ENCODE data around the gene ZNHIT2. TPM values are rescaled to one million over a fixed set of nuclear protein-coding genes. Genes with fewer than 3 reads are reported as not detected.

ZNHIT2 gene
- total and polyA plus RNA-seq, 2 of the 8 experiments (the other 6 are each of a cell fraction or from before 2014, with no cell fraction given): 13.0 to 16.1 TPM

GRCh38 chr11:65130631-65131416, 13.3 kb upstream of the ZNHIT2 start (continued):
- no peak for TF ChIP-seq CTCF (IDR thresholded peaks at IDR 0.05; ENCODE audit: control extremely low read depth in 1 of 3, insufficient read depth in 1 of 3, low read depth in 1 of 3, low read length in 3 of 3)
- TF ChIP-seq RFX5 (IDR thresholded peaks at IDR 0.05; ENCODE audit: borderline replicate concordance, low read depth, low read length): no peak
- TF ChIP-seq POU5F1 (IDR thresholded peaks at IDR 0.05; ENCODE audit: low read depth, low read length): no peak
- no peak for TF ChIP-seq TEAD4 (IDR thresholded peaks at IDR 0.05; ENCODE audit: low read depth, low read length)
- TF ChIP-seq MAFK (IDR thresholded peaks at IDR 0.05; ENCODE audit: low read depth, low read length): no peak
- TF ChIP-seq CHD7 (IDR thresholded peaks at IDR 0.05; ENCODE audit: insufficient replicate concordance, low read length): no peak
- TF ChIP-seq TCF12 (IDR thresholded peaks at IDR 0.05; ENCODE audit: low read depth, low read length): no peak
- TF ChIP-seq HDAC6 (IDR thresholded peaks at IDR 0.05; ENCODE audit: low read depth, low read length): no peak
